GM06990 (cell line): ENCODE results near the gene TEX2.

Experiments used
- DNase-seq: peaks from one replicate; pipeline ENCODE4 v3.0.0-alpha.2; 2011; ENCODE audit not compliant: insufficient read length; ENCODE audit errors: extremely low read depth
- H3K27me3 ChIP-seq: replicated peaks from 2 replicates; pipeline ENCODE4 v1.6.0; 2011; ENCODE audit warnings: low read length; ENCODE audit not compliant: control insufficient read depth, insufficient read depth
- H3K36me3 ChIP-seq: 2 replicates; pipeline ENCODE4 v1.5.1; 2011; ENCODE audit warnings: low read length; ENCODE audit not compliant: control insufficient read depth, insufficient read depth
- H3K4me3 ChIP-seq: replicated peaks from 2 replicates; pipeline ENCODE4 v1.5.1; 2011; ENCODE audit warnings: low read depth, mild to moderate bottlenecking, control low read depth, low read length
- TF ChIP-seq, protein P1 (sequence below): IDR thresholded peaks from 2 replicates; pipeline ENCODE4 v1.5.1; 2011; ENCODE audit warnings: low read length, control low read depth, mild to moderate bottlenecking, inconsistent platforms; ENCODE audit not compliant: insufficient read depth, poor library complexity, severe bottlenecking

The TEX2 gene

DNA sequence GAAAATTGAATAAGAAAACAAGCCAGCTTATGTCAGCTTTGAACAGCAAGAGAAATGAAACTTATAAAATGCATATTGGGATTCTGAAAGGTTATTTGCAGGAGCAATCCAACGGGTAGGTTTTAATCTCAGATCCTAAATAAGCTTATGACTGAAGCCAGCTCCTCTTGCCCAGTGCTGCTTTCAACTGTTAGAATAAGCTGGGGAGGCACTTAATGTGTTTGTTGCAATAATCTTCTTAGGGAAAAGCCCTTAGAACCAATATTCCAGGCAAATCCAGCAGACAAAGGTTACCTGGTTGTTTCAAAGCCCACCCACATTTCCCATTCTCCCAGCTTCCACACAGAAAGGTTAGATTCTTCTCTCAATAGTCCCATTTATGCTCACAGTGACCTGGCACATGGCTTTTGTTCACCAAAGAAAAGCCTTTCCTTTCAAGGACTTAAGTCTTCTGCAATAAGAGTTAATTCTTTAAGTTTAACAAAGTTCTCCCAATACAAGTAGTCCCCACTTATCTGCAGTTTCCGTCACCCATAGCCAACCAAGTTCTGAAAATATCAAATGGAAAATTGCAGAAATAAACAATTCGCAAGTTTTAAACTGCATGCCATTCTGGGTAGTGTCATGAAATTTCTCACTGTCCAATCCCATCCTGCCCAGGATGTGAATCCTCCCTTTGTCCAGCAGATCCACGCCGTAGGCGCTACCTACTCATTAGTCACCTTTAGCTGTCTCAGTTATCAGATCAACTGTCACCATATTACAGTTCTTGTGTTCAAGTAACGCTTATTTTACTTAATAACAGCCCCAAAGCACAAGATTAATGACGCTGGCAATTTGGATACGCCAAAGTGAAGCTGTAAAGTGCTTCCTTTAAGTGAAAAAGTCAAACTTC, 5.9 kb downstream of the TEX2 start:
- TF ChIP-seq, protein P1, sequence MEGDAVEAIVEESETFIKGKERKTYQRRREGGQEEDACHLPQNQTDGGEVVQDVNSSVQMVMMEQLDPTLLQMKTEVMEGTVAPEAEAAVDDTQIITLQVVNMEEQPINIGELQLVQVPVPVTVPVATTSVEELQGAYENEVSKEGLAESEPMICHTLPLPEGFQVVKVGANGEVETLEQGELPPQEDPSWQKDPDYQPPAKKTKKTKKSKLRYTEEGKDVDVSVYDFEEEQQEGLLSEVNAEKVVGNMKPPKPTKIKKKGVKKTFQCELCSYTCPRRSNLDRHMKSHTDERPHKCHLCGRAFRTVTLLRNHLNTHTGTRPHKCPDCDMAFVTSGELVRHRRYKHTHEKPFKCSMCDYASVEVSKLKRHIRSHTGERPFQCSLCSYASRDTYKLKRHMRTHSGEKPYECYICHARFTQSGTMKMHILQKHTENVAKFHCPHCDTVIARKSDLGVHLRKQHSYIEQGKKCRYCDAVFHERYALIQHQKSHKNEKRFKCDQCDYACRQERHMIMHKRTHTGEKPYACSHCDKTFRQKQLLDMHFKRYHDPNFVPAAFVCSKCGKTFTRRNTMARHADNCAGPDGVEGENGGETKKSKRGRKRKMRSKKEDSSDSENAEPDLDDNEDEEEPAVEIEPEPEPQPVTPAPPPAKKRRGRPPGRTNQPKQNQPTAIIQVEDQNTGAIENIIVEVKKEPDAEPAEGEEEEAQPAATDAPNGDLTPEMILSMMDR, result no peak
- no peak overlapping the region for H3K4me3 ChIP-seq
- DNase-seq, result no peak
- H3K27me3 ChIP-seq, result no peaks in the 10 kb centered on the region
- H3K36me3 ChIP-seq, result no peaks in the 10 kb centered on the region

DNA sequence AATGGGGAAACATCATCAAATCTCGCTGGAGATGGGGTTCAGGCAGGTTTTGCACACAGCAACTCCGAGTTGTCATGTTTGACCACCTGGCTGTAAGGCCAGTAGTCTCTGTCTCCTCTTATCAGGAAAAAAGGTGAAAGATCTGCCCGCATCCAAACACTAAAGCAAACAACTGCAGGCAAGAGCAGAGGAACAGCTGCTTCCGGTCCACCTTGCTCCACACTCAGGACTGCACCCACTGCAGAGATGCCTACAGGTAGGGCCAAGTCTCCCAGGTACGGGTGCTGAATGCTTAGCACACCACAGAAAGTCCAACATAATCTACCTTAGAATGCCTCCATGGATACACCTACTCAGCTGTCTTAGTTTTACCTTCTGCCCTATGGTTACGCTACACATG, 7.3 kb downstream of the TEX2 start:
- no peak for DNase-seq
- TF ChIP-seq, protein P1, result no peak

DNA sequence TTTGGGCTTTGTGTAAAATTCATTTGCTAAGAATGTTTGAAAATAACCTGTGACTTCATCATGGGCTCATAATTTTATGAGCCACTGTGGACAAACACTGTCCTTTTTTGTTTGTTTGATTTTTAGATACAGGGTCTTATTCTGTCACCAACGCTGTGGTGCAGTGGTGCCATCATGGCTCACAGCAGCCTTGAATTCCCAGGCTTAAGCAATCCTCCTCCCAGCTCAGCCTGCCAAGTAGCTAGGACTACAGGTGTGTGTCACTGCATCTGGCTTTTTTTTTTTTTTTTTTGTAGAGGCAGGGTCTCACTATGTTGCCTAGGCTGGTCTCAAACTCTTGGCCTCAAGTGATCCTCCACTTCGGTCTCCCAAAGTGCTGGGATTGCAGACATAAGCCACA, 8.3 kb downstream of the TEX2 start:
- no peaks in the 10 kb centered on the region for H3K27me3 ChIP-seq
- no peak for DNase-seq
- TF ChIP-seq, protein P1, result no peak
- no peaks in the 10 kb centered on the region for H3K36me3 ChIP-seq
- no peak overlapping the region for H3K4me3 ChIP-seq

More for the DNA sequence above, 7.3 kb downstream of the TEX2 start:
- Histone ChIP-seq H3K4me3 (no peak overlapping the region), H3K36me3 (no peaks in the 10 kb centered on the region), H3K27me3 (no peaks in the 10 kb centered on the region)

DNA sequence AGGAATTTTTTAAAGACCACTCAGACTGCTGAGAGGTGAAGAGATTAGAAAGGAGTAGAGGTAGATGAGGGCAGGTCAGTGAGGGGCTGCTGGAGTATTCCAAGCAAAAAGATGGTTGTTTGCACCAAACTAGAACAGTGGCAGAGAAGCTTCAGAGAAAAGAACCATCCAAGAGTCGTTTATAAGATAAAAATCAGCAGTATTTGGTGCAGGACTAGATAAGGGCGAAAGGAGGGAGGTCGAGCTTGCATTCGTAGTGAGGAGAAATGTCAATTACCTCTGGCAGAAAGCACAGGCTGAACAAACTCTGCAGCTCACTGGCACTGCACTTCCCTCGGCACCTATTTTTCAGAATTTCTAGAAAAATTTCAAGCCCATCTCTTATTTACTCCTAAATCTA, 9.6 kb downstream of the TEX2 start:
- TF ChIP-seq, protein P1, result no peak
- no peaks in the 10 kb centered on the region for H3K27me3 ChIP-seq
- DNase-seq, result no peak
- no peaks in the 10 kb centered on the region for H3K36me3 ChIP-seq
- H3K4me3 ChIP-seq, result no peak overlapping the region

DNA sequence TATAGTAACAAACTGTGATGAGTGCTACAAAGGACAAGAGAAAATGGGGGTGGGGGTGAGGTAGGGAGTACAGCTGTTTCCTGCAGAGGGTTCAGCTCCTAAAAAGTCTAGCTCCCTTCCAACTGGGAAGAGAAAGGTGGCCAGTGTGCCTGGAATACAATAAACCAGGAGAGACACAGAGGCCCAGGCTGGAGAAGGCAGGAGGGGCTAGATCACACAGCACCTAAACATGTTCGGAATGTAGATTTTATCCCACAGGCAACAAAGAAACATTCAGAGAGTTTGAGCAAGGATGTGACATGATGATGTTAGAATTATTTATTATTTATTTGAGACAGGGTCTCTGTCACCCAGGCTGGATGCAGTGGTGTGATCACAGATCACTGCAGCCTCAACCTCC, 10.2 kb downstream of the TEX2 start:
- Histone ChIP-seq H3K27me3 (no peaks in the 10 kb centered on the region), H3K36me3 (no peaks in the 10 kb centered on the region), H3K4me3 (no peak overlapping the region)
- TF ChIP-seq, protein P1, result no peak
- no peak for DNase-seq

DNA sequence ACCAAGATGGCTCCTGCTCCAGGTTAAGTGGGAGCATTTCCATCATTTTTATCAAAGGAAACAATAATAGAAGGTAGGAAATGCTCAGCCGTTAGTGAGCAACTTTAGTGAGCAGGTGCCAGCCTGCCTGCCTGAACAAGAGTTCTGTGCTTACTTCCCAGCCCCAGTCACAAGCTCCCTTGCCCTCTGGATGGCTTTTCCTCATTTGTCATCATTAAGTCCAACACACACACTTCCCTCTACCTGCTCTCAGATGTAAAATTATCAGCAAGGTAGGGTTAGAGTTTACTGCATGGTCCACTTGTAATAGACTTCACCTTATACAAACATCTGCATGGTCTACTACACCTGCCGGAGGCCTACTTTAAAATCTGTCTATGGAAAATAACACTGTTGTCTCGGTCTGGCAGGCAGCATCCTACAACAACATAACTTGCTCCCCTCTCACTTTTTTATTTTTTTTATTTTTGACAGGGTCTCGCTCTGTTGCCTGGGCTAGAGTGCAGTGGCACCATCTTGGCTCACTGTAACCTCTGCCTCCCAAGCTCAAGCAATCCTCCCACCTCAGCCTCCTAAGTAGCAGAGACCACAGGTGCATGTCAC, 12.7 kb downstream of the TEX2 start:
- TF ChIP-seq, protein P1, result no peak
- Histone ChIP-seq H3K4me3 (no peak overlapping the region), H3K27me3 (no peaks in the 10 kb centered on the region), H3K36me3 (no peaks in the 10 kb centered on the region)
- no peak for DNase-seq
